Measurements from ENCODE around the gene NHLH1. TPM values are rescaled to one million over a fixed set of nuclear protein-coding genes. Genes with fewer than 3 reads are reported as not detected.

Gene NHLH1
- total and polyA plus RNA-seq, 10 of the 15 experiments (the other 5 are each of a cell fraction or from before 2014, with no cell fraction given): 0.22 to 0.98 (median 0.43) TPM; not detected in 1

DNA sequence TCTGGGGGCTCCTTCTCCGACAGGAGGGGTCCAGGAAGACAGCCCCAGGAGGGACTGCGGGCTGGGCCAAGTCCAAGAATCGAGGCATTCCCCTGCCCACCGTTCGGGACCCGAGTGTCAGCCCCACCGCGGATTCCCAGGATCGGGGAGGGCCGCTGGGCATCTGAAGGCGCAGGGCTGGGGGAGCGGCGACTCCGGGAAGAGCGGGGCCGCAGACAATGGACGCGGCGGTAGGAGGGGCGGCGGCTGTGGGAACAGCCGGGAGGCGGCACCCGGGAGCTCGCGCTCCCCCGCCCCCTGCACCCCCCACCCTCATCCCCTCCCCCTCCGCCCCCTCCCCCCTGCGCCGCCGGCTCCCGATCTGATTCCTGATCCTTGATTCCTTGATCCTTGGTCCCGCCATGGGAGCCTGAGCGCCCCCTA is 33.4 kb downstream of the NHLH1 start, which contains the start of gene VANGL2 (continued):
- no peak for TF ChIP-seq ETV6 (conservative IDR thresholded peaks at IDR 0.05 in 1 of 2, IDR thresholded peaks at IDR 0.05 in 1 of 2; ENCODE audit: borderline replicate concordance in 1 of 2, low read depth in 1 of 2)
- TF ChIP-seq CREM (IDR thresholded peaks at IDR 0.05; ENCODE audit: low read depth): peak; percentile 35; the same call in 1 of the 2 replicates
- 0 out of 2 replicates have a peak, but pooled peaks have one; percentile 16 for TF ChIP-seq NBN (IDR thresholded peaks at IDR 0.05)
- peak; percentile 53; the same call in 1 of the 2 replicates for TF ChIP-seq ZNF24 (IDR thresholded peaks at IDR 0.05)
- 0 out of 2 replicates have a peak, but pooled peaks have one; percentile 20 for TF ChIP-seq SMARCA5 (IDR thresholded peaks at IDR 0.05)
- TF ChIP-seq BACH1 (IDR thresholded peaks at IDR 0.05; ENCODE audit: borderline replicate concordance): peak; percentile 50; the same call in 1 of the 2 replicates

DNA sequence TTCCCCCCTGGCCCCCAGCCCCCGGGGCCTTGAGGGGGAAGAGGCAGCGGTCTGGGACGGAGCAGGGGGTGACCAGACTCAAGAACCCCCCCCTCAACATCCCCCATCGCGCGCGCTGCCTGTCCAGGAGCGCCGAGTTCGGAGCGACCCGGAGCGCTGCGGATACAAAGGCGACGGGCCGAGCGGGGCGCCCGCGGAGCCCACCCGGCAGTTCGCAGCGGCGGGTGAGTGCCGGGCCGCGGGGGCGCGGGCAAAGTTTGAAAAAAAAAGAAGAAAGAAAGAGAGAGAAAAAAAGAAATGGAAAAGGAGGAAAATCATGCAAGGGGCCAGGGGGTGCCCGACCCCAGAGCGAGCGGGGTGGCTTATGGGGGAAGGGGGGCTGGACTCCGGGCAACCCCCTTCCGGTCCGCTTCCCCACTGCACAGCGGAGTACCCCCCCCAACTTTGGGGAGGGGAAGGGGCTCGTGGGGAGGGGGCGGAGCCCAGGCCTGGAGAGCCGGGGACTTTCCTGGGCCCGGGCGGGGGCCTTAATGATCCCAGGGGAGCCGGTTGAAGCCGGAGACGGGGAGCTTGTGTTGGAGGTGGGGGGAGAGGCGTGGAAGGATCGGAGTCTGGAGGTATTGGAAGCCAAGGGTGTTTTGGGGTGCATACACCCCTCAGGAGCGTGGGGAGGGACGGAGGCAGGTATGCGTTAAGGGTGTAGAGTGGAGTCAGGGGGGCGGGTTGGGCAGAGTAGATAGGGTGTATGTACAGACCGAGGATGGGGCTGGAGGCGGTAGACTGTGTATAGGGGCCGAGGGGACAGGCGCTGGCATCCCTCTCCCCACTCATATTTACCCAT is 34.0 kb downstream of the NHLH1 start:
- Histone ChIP-seq H3K36me3 (ENCODE audit: control insufficient read depth in 2 of 2, insufficient read depth in 2 of 2, low read length in 1 of 2) (no peaks in the 10 kb centered on the region), H3K27ac (ENCODE audit: control insufficient read depth, insufficient read depth) (no peak overlapping the region), H3K9me3 (replicated peaks; ENCODE audit: control insufficient read depth, insufficient read depth, low read length) (no peaks in the 10 kb centered on the region), H2AFZ (ENCODE audit: control insufficient read depth, low read depth, low read length) (peak overlapping the region; percentile 45), H3K4me3 (peak overlapping the region; percentile 63), H3K79me2 (ENCODE audit: control insufficient read depth, insufficient read depth, low read length) (no peaks in the 10 kb centered on the region), H3K4me1 (ENCODE audit: control insufficient read depth, insufficient read depth, low read length) (no peaks in the 10 kb centered on the region), H4K20me1 (ENCODE audit: control insufficient read depth, insufficient read depth) (no peaks in the 10 kb centered on the region), H3K9ac (ENCODE audit: control insufficient read depth, insufficient read depth, low read length) (no peak overlapping the region), H3K4me2 (ENCODE audit: control insufficient read depth, insufficient read depth) (peak overlapping the region; percentile 60), H3K27me3 (replicated peaks in 1 of 2; ENCODE audit: control insufficient read depth in 2 of 2, insufficient read depth in 2 of 2, low read length in 1 of 2) (no peaks in the 10 kb centered on the region; a peak in 1 of 4 replicates)
- 10% methylated on average over 27 of the region's 55 CpGs for WGBS (ENCODE audit: insufficient coverage, insufficient replicate concordance, low lambda C conversion rate, missing lambda C conversion rate)
- BruUV-seq (replicated peaks): no TSS peak
- SMC1A ChIA-PET (ENCODE audit: uncharacterized antibody, unreplicated experiment): no interaction called here
- in situ Hi-C loops (cut with MboI): loop anchor here (25.0 kb wide), 1 partner anchor 561 kb away; the partner anchor contains the start of gene ITLN2
- peak; percentile 58 for ATAC-seq
- CTCF ChIA-PET: interaction anchor here (1.3 kb wide), 1 partner anchor 25 kb away, joined by 3 read pairs; no protein-coding TSS in a partner anchor
- POLR2A ChIA-PET: interaction anchor here (0.6 kb wide), 1 partner anchor 31 kb away, joined by 3 read pairs; no protein-coding TSS in a partner anchor
- RAD21 ChIA-PET (ENCODE audit: unreplicated experiment): interaction anchor here (0.6 kb wide), 1 partner anchor 299 kb away, joined by 3 read pairs; no protein-coding TSS in a partner anchor
- intact Hi-C loops (cut with micrococcal nuclease; ENCODE audit: unreplicated experiment): no loop called here
- no peak for DNase-seq (ENCODE audit: low read depth, low spot score)
- no peak for FAIRE-seq
- TF ChIP-seq, protein P1, sequence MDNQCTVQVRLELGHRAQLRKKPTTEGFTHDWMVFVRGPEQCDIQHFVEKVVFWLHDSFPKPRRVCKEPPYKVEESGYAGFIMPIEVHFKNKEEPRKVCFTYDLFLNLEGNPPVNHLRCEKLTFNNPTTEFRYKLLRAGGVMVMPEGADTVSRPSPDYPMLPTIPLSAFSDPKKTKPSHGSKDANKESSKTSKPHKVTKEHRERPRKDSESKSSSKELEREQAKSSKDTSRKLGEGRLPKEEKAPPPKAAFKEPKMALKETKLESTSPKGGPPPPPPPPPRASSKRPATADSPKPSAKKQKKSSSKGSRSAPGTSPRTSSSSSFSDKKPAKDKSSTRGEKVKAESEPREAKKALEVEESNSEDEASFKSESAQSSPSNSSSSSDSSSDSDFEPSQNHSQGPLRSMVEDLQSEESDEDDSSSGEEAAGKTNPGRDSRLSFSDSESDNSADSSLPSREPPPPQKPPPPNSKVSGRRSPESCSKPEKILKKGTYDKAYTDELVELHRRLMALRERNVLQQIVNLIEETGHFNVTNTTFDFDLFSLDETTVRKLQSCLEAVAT (IDR thresholded peaks at IDR 0.05): 0 out of 2 replicates have a peak, but pooled peaks have one; percentile 37
- TF ChIP-seq SRF (IDR thresholded peaks at IDR 0.05; ENCODE audit: low read depth in 2 of 2, low read length in 2 of 2): no peak
- TF ChIP-seq, protein P2, sequence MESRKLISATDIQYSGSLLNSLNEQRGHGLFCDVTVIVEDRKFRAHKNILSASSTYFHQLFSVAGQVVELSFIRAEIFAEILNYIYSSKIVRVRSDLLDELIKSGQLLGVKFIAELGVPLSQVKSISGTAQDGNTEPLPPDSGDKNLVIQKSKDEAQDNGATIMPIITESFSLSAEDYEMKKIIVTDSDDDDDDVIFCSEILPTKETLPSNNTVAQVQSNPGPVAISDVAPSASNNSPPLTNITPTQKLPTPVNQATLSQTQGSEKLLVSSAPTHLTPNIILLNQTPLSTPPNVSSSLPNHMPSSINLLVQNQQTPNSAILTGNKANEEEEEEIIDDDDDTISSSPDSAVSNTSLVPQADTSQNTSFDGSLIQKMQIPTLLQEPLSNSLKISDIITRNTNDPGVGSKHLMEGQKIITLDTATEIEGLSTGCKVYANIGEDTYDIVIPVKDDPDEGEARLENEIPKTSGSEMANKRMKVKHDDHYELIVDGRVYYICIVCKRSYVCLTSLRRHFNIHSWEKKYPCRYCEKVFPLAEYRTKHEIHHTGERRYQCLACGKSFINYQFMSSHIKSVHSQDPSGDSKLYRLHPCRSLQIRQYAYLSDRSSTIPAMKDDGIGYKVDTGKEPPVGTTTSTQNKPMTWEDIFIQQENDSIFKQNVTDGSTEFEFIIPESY (IDR thresholded peaks at IDR 0.05): no peak
- TF ChIP-seq SUZ12 (IDR thresholded peaks at IDR 0.05; ENCODE audit: unreplicated experiment): peak; percentile 73
- TF ChIP-seq ESRRA (IDR thresholded peaks at IDR 0.05; ENCODE audit: low read length): no peak
- TF ChIP-seq, protein P3, sequence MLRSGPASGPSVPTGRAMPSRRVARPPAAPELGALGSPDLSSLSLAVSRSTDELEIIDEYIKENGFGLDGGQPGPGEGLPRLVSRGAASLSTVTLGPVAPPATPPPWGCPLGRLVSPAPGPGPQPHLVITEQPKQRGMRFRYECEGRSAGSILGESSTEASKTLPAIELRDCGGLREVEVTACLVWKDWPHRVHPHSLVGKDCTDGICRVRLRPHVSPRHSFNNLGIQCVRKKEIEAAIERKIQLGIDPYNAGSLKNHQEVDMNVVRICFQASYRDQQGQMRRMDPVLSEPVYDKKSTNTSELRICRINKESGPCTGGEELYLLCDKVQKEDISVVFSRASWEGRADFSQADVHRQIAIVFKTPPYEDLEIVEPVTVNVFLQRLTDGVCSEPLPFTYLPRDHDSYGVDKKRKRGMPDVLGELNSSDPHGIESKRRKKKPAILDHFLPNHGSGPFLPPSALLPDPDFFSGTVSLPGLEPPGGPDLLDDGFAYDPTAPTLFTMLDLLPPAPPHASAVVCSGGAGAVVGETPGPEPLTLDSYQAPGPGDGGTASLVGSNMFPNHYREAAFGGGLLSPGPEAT (IDR thresholded peaks at IDR 0.05; ENCODE audit: low read depth): peak; percentile 55; the same call in 1 of the 2 replicates
- no peak for TF ChIP-seq JUND (IDR thresholded peaks at IDR 0.05; ENCODE audit: low read depth, low read length)
- no peak for TF ChIP-seq NR2C1 (IDR thresholded peaks at IDR 0.05)
- TF ChIP-seq MYB (IDR thresholded peaks at IDR 0.05; ENCODE audit: borderline replicate concordance, low read depth, low read length): no peak
